OCI-M2 (cell line): ENCODE results near the gene SPACA7.

Experiments used
- DNase-seq: peaks from one replicate; lab custom pipeline; 2025; ENCODE audit not compliant: unreplicated experiment; lab: John Stamatoyannopoulos, UW

Gene SPACA7

GRCh38 chr13:112376050-112376681 lies at the start of gene SPACA7:
TSS of gene SPACA7 (plus strand) at chr13:112376355. CDS start at chr13:112376386, 31 bp downstream.
- no peak for DNase-seq

GRCh38 chr13:112326821-112327370 lies 49.3 kb upstream of the SPACA7 start:
- DNase-seq: no peak

GRCh38 chr13:112328936-112329335 lies 47.2 kb upstream of the SPACA7 start:
- no peak for DNase-seq

- no peak for DNase-seq
These were observed 46.8 kb upstream of the SPACA7 start for GRCh38 chr13:112329376-112329775.

GRCh38 chr13:112330066-112330465 lies 46.1 kb upstream of the SPACA7 start:
- no peak for DNase-seq

GRCh38 chr13:112330479-112331381 lies 45.4 kb upstream of the SPACA7 start:
- no peak for DNase-seq

- DNase-seq: no peak
These were observed 44.5 kb upstream of the SPACA7 start for GRCh38 chr13:112331675-112332074.

- no peak for DNase-seq
These were observed 43.4 kb upstream of the SPACA7 start for GRCh38 chr13:112332727-112333126.

- no peak for DNase-seq
These were observed 42.2 kb upstream of the SPACA7 start for GRCh38 chr13:112333756-112334543.

GRCh38 chr13:112335135-112335534 lies 41.0 kb upstream of the SPACA7 start:
- DNase-seq: no peak

GRCh38 chr13:112341446-112341845 lies 34.7 kb upstream of the SPACA7 start:
- DNase-seq: no peak

GRCh38 chr13:112341976-112342735 lies 34.0 kb upstream of the SPACA7 start:
- no peak for DNase-seq

GRCh38 chr13:112342841-112343361 lies 33.3 kb upstream of the SPACA7 start:
- no peak for DNase-seq

GRCh38 chr13:112343591-112343990 lies 32.6 kb upstream of the SPACA7 start:
- no peak for DNase-seq

GRCh38 chr13:112345826-112346172 lies 30.4 kb upstream of the SPACA7 start:
- DNase-seq: no peak

GRCh38 chr13:112346173-112346898 lies 29.8 kb upstream of the SPACA7 start:
- DNase-seq: no peak

GRCh38 chr13:112346899-112347229 lies 29.3 kb upstream of the SPACA7 start:
- no peak for DNase-seq

- DNase-seq: no peak
These were observed 28.2 kb upstream of the SPACA7 start for GRCh38 chr13:112347986-112348385.

GRCh38 chr13:112348642-112349345 lies 27.4 kb upstream of the SPACA7 start:
- DNase-seq: no peak
